Hippocampal formation (tissue), 2 donors: ENCODE measurements around the gene DPH6.
"Not testable (repeated sequence)": the region's sequence is repeated elsewhere in the genome, so short reads cannot be mapped to it uniquely, and the experiment has no call there.

ENCODE experiments used
- DNase-seq, 2 donors: peaks; one replicate each; lab custom pipeline; 2025; lab: John Stamatoyannopoulos, UW

Gene DPH6

DNA sequence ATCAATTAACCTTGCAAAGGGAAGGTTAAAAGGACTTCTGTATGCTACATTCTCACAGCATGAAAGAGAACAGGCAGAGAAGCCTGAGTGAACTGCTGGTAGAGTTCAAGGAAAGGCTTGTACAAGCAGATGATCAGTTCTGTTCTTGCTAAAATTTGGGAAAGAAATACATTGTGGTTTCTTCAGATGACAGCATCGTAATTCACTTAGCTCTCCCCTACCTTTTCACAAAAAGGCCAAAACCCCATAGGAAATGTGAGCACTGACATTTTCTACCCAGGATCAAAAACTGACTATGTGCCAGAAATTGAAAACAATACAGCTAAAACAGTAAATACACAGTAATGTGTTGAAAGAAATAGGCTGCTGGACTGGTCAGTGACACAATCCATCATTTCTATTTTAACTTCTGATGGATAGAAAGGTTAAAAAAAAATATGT, 216.4 kb downstream of the DPH6 start:
- no peak for DNase-seq

DNA sequence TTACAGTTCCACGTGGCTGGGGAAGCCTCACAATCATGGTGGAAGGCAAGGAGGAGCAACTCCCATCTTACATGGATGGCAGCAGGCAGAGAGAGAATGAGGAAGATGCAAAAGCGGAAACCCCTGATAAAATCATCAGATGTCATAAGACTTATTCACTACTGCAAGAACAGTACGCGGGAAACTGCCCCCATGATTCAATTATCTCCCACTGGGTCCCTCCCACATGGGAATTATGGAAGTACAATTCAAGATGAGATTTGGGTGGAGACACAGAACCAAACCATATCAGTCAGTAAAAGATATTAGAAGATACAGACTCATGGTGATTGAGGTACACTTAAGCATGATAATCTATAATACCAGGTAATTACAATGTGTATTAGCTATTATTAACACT, 217.1 kb downstream of the DPH6 start:
- DNase-seq, result not testable (repeated sequence)

DNA sequence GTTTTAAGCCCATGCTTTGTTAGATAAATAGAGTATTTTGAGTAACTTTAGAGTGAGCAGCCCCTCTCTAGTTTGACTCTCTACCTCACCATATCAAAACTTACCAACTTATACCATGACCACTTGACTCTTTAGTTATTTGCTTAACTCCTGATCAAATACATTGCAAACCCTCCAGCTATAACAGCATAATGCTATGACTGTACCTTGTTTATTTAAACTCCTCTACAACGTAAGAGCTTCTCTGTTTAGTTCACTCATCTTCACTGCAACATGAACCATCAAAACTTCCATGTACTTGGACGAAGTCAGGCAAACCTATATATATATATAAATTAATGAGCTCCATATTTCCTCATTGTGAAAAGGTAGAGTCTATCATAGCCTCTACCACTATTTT, 218.2 kb downstream of the DPH6 start:
- no peak for DNase-seq

DNA sequence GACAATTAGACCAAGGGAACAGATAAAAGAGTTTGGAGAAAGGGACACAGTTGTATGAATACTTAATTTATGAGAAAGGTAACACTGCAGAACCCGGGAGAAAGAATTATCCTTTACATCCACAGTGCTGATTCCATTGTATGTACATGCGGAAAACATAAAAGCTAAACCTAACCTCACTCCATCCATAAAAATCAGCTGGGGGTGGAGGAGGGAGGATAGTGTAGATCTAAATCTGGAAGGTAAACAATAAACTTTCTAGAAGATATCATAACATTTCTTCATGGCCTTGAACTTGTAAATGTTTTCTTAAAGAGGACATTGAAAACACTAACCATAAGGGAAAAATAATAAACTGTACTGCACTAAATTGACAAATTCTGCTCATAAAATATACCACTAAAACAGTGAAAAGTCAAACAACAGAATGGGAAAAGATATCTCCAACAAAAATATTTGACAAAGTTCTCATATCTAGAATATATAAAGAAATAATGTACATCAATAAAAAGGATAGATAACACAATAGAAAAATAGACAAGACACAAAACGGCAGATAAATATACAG, 220.5 kb downstream of the DPH6 start:
- no peak for DNase-seq

DNA sequence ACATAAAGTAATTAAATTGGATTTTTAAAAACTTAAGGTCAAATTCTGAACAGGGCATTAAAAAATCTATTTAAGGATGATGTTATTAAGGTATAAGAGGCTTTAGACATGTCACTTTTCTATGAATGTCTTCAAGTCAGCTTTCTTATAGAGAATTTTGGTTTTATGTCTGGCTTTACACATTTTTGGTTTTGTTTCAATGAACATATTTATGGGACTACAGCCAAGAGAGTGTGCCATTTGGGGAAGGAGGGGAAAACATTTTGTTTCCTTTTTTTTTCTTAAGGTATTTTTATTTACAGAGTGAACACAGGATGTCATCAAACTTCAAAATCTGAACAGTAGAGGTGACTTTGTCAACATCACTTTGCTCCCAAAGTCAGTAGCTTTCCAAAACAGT, 222.8 kb downstream of the DPH6 start:
- no peak for DNase-seq

DNA sequence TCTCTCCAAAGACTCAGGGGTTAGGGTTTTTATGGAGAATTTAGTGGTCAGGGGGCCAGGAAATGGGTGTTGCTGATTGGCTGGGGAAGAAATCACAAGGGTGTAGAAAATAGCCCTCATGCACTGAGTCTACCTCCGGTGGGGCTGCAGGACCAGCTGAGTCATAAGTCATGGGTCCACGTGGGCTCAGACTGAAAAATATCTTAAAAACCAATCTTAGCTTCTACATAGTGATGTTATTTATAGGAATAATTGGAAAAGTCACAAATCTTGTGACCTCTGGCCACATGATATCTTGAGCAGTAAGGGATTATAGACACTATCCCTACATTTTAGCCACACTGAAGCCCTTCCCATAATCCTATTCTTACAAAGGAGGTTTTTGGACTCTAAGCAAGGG, 224.0 kb downstream of the DPH6 start:
- no peak for DNase-seq

DNA sequence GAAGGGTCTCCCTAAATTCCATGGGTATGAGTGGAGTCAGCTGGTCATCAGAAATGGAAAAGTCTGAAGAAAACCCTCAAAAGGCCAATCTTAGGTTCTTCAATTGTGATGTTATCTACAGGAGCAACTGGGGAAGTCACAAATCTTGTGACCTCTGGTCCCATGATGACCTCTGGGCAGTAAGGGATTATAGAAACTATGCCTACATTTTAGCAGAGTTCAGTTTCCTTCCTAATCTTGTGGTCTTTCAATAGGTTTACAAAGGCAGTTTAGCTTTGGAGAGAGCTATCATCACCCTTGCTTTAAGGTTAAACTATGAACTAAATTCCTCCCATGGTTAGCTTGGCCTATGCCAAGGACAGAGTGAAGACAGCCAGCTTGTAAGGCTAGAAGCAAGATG, 225.1 kb downstream of the DPH6 start:
- no peak for DNase-seq
